HCEC 1CT (cell line): ENCODE results near the gene DALRD3.

Experiments
- DNase-seq: peaks from one replicate; pipeline ENCODE4 v3.0.0-alpha.2; 2017

DALRD3 gene

DNA sequence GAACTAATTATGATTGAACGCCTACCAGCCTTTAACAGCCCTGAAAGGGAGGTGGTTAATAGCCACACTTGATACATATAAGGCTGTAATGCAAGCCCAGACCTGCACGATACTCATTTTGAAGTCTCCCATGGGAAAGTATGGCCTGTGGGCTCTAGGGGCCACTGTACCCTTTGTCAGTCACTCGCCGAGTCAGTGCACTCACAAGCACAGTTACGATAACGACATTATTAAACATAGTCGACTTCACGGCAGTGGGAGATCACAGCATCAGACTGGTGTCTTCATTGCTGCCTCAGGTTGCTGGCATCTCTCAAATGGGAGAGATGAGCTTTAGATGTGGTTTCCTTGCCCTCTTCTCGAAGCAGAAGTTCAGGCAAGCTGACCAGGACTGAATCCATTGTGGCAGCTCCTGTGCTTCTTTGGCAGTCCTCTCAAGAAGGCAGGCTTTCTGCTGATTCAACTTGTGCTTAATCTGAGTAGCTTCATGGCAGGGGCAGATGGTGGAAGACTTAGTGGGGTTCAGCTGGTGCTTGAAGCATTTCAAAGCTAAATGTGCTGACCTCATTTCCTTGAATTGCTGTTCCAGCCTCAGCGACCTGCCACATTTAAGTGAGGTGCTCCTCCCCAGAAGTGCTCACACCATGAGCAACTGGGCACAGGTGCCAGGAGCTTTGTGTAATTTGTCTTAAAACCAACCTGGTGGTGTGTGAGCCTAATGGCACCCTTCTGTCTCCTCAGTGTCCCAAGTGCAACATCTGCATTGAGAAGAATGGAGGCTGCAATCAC, 44.1 kb downstream of the DALRD3 start:
- DNase-seq = no peak

DNA sequence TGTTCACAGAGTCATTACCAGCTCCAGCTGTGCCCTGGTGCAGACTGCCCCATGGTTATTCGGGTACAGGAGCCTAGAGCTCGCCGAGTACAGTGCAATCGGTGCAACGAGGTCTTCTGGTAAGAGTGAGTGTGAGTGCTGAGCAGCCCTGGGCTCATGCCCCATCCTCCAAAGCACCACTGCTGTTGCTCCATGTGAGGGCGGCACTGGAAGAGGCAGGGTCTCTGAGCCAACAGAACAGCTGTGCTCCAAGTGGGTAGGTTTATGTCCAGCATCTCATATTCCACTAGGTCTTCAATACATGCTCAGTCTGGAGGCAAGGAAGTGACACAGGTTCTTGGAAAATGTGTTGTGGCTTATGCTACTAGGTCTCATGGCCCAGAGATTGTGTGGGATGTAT, 47.8 kb downstream of the DALRD3 start:
- no peak for DNase-seq

DNA sequence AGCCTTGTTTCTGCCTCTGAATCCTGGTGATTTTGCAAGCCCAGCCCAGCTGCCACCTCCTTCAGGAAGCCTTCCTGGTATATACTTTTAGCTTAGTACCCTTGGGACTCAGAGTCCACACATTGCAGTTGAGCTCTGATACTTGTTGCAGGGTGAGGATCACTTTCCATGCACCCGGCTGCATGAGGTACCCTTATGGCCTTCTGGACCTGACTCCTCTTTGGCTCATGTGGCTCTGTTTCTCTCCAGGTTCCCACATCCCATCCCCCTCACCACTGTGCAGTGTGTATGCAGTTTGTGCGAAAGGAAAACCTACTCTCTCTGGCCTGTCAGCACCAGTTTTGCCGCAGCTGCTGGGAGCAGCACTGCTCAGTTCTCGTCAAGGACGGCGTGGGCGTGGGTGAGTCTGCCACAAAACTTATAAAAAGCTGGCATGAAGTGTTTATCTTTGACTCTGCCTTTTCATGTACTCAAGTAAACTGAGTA, 51.5 kb downstream of the DALRD3 start:
- no peak for DNase-seq

DNA sequence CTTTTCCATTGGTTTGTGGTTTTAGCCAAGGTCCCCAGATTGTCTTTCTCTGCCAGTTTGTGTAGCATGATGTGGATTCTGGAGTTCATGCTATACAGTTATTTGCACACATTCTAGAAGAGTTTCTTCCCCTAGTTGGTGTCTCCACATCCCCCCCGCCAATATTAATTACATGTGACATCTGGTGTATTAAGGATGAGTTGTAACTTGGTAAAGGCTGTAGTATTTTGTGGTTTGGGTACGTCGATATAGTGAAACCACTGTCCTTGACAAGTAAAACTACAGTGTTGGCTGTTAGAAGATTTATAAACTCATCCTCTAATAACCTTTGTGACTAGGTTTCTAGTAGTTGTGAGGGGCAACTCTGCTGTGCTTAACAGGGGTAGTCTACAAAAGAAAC, 52.0 kb downstream of the DALRD3 start:
- no peak for DNase-seq
